Transverse colon (tissue), 4 donors: Measurements from ENCODE around the gene GDPD5.

ENCODE experiments used
- CTCF ChIP-seq, 5 experiments: fragments of 200-600 bp in 3 of 5; fragments of 450-650 bp in 2 of 5; sonication (generic) in 3 of 5; IDR thresholded peaks; 1 replicate in 2 of 5; 2 replicates in 3 of 5; pipeline ENCODE4 v1.5.1; 2016 to 2017; ENCODE audit warnings: antibody characterized with exemption in 5 of 5, inconsistent platforms in 3 of 5, mild to moderate bottlenecking in 2 of 5, moderate library complexity in 1 of 5
- POLR2AphosphoS5 ChIP-seq, 3 donors: sonication (generic); formaldehyde crosslinking; IDR thresholded peaks; one replicate each; pipeline ENCODE4 v1.6.1; 2016; ENCODE audit warnings: antibody characterized with exemption in 3 of 3

GRCh38 chr11:75424396-75424795 is 101.3 kb downstream of the GDPD5 start:
- TF ChIP-seq CTCF (IDR thresholded peaks at IDR 0.05) (no peak), POLR2AphosphoS5 (IDR thresholded peaks at IDR 0.05) (no peak)
